ENCODE results near the gene FAM153A.
"Not testable (repeated sequence)": the region's sequence is repeated elsewhere in the genome, so short reads cannot be mapped to it uniquely, and the experiment has no call there.

Gene FAM153A

DNA sequence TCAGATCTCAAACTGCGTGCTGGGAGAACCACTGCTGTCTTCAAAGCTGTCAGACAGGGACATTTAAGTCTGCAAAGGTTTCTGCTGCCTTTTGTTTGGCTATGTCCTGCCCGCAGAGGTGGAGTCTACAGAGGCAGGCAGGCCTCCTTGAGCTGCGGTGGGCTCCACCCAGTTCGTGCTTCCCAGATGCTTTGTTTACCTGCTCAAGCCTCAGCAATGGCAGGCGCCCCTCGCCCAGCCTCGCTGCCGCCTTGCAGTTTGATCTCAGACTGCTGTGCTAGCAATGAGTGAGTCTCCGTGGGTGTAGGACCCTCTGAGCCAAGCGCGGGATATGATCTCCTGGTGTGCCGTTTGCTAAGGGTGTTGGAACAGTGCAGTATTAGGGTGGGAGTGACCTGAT is 8.9 kb upstream of the FAM153A start:
- not testable (repeated sequence) for H3K27ac Mint-ChIP-seq; H3K4me1 Mint-ChIP-seq (ENCODE audit: low read depth); DNase-seq (ENCODE audit: low spot score); H3K4me3 Mint-ChIP-seq; H3K36me3 Mint-ChIP-seq (ENCODE audit: low read depth); H3K27me3 Mint-ChIP-seq (ENCODE audit: low read depth); H3K9me3 Mint-ChIP-seq

DNA sequence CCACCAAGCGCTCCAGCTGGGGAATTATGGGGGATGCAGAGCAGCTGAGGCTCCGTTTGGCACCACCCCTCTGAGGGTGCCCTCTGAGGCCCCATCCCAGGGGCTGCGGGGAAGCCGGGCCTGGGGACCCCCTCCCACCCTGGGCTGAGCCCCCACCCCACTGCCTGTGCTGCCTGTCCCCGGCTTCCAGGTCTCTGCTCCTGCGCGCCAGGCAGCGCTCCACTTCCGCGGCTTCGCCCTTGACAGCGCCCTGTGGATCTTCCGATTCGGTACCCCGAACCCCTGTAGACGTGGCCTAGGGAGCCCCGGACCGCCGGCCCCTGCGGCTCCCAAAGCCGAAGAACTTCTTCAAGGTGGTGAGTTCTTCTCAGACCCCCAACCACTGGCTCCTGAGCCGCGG is 530 bp downstream of the FAM153A start:
- H3K4me3 Mint-ChIP-seq; H3K4me1 Mint-ChIP-seq (ENCODE audit: low read depth); H3K27me3 Mint-ChIP-seq (ENCODE audit: low read depth); H3K36me3 Mint-ChIP-seq (ENCODE audit: low read depth); H3K27ac Mint-ChIP-seq; H3K9me3 Mint-ChIP-seq; DNase-seq (ENCODE audit: low spot score): not testable (repeated sequence)

DNA sequence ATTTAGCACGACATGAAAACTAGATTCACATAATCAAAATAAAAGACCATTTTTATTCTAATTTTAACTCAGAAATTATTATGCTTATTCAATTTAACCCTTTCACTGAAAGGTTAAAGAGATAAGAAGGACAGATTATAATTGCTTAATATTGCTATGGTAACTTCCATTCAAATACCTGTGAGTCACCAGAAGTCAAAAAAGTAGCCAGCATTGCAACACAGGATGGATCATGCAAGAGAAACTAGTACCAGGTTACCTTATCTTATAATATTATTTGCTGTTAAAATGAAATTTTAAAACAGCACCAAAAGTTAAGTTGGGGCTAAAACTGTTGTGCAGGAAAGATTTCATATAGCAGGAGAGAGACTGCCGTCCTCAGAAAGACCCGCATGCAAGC is 11.5 kb downstream of the FAM153A start:
- H3K36me3 Mint-ChIP-seq (ENCODE audit: low read depth); H3K27me3 Mint-ChIP-seq (ENCODE audit: low read depth); DNase-seq (ENCODE audit: low spot score); H3K9me3 Mint-ChIP-seq; H3K4me3 Mint-ChIP-seq; H3K27ac Mint-ChIP-seq; H3K4me1 Mint-ChIP-seq (ENCODE audit: low read depth): not testable (repeated sequence)

DNA sequence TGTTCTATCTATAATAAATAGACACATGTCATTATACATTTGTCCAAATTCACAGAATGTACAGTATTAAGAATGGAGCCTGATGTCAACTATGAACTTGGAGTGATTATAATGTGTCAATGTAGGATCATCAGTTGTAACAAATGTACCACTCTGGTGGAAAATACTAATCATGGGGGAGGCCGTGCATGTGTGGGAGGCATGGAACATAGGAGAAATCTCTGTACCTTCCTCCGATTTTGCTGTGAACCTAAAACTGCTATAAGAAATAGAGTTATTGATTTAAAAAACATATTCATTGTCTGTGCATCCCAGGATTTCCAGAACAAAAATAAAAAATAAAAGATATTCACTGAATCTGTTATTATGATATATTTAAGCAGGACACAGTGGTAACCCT is 12.1 kb downstream of the FAM153A start:
- H3K27me3 Mint-ChIP-seq (ENCODE audit: low read depth); DNase-seq (ENCODE audit: low spot score); H3K4me3 Mint-ChIP-seq; H3K9me3 Mint-ChIP-seq; H3K36me3 Mint-ChIP-seq (ENCODE audit: low read depth); H3K4me1 Mint-ChIP-seq (ENCODE audit: low read depth); H3K27ac Mint-ChIP-seq: not testable (repeated sequence)

DNA sequence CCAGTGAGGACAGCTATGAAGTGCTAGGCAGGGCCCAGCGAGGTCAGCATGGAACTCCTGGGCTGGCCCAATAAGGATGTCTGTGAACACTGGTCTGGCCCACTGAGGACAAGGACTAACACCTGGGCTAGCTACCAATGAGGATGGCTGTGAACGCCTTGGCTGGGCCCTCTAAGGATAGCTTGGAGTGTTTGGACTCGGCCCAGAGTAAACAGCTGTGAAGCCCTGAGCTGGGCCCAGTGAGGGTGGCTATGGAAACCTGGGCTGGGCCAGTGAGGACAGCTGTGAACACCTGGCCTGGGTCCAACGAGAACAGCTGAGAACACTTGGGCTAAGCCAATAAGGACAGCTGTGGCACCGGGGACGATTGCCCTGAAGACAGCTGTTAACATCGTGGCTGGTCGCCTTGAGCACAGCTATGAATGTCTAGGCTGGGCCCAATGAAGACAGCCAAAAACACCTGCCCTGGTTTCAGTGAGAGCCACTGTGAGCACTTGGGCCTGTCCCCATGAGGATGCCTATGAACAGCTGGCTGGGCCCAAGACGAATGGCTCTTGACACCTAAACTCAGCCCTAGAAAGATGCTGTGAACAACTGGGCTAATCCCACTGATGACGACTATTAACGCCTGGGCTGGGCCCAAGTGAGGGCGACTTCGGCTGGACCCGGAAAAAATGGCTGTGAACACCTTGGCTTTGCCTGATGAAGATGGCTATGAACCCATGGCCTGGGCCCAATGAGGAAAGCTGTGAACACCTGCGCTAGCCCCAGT is 18.8 kb downstream of the FAM153A start:
- not testable (repeated sequence) for H3K9me3 Mint-ChIP-seq; DNase-seq (ENCODE audit: low spot score); H3K4me1 Mint-ChIP-seq (ENCODE audit: low read depth); H3K27ac Mint-ChIP-seq; H3K36me3 Mint-ChIP-seq (ENCODE audit: low read depth); H3K27me3 Mint-ChIP-seq (ENCODE audit: low read depth); H3K4me3 Mint-ChIP-seq

DNA sequence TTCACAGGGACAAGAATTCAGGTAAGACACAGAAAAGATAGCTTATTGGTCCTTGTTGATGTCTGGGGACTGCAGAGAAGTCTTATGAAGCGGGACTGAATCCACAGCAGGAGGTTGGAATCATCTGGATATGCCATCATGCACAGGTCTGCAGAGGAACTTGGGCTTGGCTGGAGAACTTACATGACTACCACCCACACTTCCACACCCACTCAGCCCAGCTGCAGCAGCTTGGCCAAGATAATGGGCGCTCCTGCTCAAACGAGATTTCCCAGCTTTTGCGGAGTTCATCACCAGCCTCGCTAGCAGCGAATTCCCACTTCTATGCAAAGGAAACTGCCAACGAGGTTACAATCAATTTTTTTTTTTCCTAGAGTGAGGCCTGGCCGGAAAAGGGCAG is 21.7 kb downstream of the FAM153A start:
- H3K27ac Mint-ChIP-seq; H3K27me3 Mint-ChIP-seq (ENCODE audit: low read depth); H3K4me1 Mint-ChIP-seq (ENCODE audit: low read depth); H3K9me3 Mint-ChIP-seq; DNase-seq (ENCODE audit: low spot score); H3K4me3 Mint-ChIP-seq; H3K36me3 Mint-ChIP-seq (ENCODE audit: low read depth): not testable (repeated sequence)

DNA sequence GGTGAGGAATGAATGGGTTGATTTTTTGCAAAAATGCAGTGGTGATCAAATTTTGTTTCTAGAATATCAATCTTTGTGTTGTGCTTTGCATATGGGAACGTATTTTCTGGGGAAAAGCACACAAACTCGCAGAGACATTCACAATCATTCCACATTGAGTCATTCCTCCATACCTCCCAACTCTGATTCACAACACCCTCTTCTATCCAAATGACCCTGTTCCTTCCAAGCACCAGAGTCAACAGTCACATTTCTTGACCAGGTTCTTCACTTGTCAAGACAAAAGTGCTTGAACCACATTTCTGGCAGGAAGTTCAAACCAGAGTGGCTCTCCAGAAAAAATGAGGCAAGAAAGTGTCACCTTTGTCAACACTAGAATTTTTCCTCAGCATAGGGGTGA is 35.3 kb downstream of the FAM153A start:
- not testable (repeated sequence) for DNase-seq (ENCODE audit: low spot score); H3K36me3 Mint-ChIP-seq (ENCODE audit: low read depth); H3K9me3 Mint-ChIP-seq; H3K4me1 Mint-ChIP-seq (ENCODE audit: low read depth); H3K27me3 Mint-ChIP-seq (ENCODE audit: low read depth); H3K27ac Mint-ChIP-seq; H3K4me3 Mint-ChIP-seq

DNA sequence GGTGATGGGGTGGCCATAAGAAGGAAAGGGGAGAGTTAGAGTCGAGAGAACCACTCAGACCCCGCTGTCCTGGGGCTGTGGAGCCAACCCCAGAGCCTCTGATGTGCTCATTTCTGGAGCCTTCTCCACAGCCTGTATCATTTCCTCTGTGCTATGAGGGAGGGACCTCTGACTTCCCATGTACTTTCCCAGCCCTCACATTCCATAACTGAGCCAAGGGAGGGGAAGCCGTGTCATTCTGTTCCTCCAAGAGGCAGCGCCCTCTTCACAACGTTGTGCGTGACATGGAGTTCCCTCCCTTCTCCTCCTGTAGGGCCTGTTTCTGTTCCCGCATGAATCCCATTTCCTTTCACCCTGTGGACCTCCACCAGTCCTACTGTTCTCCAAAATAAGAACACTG is 57.8 kb downstream of the FAM153A start:
- not testable (repeated sequence) for DNase-seq (ENCODE audit: low spot score); H3K4me3 Mint-ChIP-seq; H3K9me3 Mint-ChIP-seq; H3K27me3 Mint-ChIP-seq (ENCODE audit: low read depth); H3K27ac Mint-ChIP-seq; H3K36me3 Mint-ChIP-seq (ENCODE audit: low read depth); H3K4me1 Mint-ChIP-seq (ENCODE audit: low read depth)

DNA sequence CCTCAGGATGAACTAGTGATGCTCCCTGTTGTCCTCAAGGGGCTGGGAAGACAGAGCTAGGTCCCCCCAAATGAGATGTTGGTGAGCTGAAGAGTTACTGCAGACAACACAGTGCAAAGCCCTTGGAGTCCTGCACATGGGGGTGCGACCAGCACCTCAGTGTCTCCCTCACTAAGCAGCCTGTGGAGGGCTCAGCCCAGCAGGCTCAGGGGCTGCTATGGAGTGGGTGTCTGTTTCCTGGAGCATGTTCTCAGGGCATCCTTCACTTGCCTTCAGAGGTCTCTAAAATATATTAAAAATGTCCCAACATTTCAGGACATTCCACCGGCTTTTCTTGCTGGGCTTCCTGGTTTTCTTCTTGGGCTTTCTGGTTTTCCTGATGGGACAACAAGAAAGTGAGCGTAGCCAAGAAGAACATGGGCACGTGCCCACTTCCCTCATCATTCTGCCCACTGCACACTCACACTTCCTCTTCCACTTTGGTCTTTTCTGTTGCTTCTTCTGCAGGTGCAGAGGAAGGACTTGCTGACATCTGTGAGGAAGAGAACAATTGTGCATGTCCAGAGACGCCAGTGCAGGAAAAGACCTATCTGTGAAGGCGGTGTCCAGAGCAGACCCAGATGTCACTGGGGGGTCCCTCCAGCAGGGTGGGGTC is 58.7 kb downstream of the FAM153A start:
- not testable (repeated sequence) for H3K27me3 Mint-ChIP-seq (ENCODE audit: low read depth); H3K4me3 Mint-ChIP-seq; H3K27ac Mint-ChIP-seq; H3K9me3 Mint-ChIP-seq; H3K4me1 Mint-ChIP-seq (ENCODE audit: low read depth); H3K36me3 Mint-ChIP-seq (ENCODE audit: low read depth); DNase-seq (ENCODE audit: low spot score)

DNA sequence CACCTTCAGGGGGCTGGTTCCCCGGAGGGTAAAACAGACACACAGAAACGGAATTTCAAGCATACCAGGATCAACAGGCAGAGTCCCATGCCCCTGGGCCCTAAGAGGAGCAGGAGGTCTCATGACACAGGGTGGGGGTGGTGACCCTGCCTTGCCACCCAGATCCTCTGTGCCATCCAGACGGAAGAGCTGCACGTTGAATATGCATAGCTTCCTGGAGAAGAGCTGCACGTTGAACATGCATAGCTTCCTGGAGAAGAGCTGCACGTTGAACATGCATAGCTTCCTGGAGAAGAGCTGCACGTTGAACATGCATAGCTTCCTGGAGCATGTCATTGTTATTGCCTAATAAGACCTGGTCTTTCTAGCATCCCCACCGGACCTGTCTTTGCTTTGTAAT is 59.9 kb downstream of the FAM153A start:
- not testable (repeated sequence) for H3K36me3 Mint-ChIP-seq (ENCODE audit: low read depth); H3K4me3 Mint-ChIP-seq; H3K27ac Mint-ChIP-seq; DNase-seq (ENCODE audit: low spot score); H3K27me3 Mint-ChIP-seq (ENCODE audit: low read depth); H3K9me3 Mint-ChIP-seq; H3K4me1 Mint-ChIP-seq (ENCODE audit: low read depth)

DNA sequence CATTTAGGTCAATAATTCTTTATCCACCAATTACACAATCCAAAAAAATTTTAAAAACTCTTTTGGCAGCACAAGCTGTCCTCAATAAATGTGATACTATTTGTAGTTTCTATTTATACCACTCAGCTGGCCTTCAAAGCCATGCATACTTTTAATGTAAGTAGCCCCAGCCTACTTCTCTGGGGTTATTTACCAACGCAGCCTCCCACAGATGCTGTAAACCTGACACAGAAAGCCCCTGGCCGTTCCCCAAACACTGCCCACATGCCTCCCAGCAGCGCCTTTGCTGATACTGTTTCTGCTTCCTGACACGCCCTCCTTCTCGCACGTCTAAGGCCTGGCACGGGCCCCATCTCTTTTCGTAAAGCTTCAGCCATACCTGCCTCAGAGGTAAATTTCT is 62.7 kb downstream of the FAM153A start:
- not testable (repeated sequence) for H3K27me3 Mint-ChIP-seq (ENCODE audit: low read depth); DNase-seq (ENCODE audit: low spot score); H3K9me3 Mint-ChIP-seq; H3K36me3 Mint-ChIP-seq (ENCODE audit: low read depth); H3K4me1 Mint-ChIP-seq (ENCODE audit: low read depth); H3K4me3 Mint-ChIP-seq; H3K27ac Mint-ChIP-seq

DNA sequence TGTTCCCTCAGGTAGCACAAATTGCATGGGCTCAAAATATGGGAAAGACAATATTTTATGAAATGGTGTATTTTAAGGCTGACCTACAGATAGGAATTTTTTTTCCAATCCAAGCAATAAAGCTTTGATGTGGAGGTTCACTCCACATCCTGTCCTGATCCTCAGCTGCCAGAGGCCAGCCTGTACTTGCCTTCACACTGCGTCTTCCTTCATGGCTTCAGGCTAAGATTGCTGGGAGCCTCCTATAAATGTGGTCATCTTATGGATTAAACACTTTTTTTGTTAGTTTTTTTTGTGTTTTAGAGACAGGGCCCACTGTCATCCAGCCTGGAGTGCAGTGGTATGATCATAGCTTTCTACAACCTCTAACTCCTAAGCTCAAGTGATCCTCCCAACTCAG is 67.3 kb downstream of the FAM153A start:
- H3K27ac Mint-ChIP-seq; H3K4me1 Mint-ChIP-seq (ENCODE audit: low read depth); H3K9me3 Mint-ChIP-seq; H3K36me3 Mint-ChIP-seq (ENCODE audit: low read depth); DNase-seq (ENCODE audit: low spot score); H3K27me3 Mint-ChIP-seq (ENCODE audit: low read depth); H3K4me3 Mint-ChIP-seq: not testable (repeated sequence)

DNA sequence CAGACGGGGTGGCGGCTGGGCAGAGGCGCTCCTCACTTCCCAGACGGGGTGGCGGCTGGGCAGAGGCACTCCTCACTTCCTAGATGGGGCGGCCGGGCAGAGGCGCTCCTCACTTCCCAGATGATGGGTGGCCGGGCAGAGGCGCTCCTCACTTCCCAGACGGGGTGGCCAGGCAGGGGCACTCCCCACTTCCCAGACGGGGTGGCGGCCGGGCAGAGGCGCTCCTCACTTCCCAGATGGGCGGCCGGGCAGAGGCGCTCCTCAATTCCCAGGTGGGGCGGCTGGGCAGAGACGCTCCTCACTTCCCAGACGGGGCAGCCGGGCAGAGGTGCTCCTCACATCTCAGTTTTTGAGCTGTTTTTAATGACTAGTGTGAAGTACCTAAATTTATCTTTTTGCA is 86.6 kb downstream of the FAM153A start:
- not testable (repeated sequence) for H3K27ac Mint-ChIP-seq; H3K36me3 Mint-ChIP-seq (ENCODE audit: low read depth); H3K4me1 Mint-ChIP-seq (ENCODE audit: low read depth); H3K9me3 Mint-ChIP-seq; H3K4me3 Mint-ChIP-seq; DNase-seq (ENCODE audit: low spot score); H3K27me3 Mint-ChIP-seq (ENCODE audit: low read depth)

DNA sequence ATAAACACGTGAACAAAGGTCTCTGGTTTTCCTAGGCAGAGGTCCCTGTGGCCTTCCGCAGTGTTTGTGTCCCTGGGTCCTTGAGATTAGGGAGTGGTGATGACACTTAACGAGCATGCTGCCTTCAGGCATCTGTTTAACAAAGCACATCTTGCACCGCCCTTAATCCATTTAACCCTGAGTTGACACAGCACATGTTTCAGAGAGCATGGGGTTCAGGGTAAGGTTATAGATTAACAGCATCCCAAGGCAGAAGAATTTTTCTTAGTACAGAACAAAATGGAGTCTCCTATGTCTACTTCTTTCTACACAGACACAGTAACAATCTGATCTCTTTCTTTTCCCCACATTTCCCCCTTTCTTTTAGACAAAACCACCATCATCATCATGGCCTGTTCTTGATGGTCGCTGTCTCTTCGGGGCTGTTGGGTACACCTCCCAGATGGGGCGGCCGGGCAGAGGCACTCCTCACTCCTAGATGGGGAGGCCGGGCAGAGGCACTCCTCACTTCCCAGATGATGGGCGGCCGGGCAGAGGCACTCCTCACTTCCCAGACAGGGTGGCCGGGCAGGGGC is 87.3 kb downstream of the FAM153A start:
- H3K4me1 Mint-ChIP-seq (ENCODE audit: low read depth), result not testable (repeated sequence)

DNA sequence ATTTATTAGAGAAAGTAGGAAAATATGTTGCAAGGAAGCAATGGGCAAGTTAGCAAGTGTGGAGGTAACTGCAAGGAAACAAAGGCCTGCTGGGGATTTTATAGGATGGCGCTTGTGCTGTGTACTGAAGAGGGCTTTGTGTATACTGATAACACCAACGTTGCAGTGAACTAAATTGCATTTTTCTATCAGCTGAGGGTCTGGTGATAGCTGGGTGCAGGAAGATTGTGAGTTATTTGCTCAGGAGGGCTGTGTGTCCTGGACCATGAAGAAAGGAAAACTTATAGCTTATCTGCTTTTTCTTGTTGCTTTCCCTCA is 88.2 kb downstream of the FAM153A start:
- not testable (repeated sequence) for H3K27ac Mint-ChIP-seq; DNase-seq (ENCODE audit: low spot score); H3K36me3 Mint-ChIP-seq (ENCODE audit: low read depth); H3K27me3 Mint-ChIP-seq (ENCODE audit: low read depth); H3K4me1 Mint-ChIP-seq (ENCODE audit: low read depth); H3K4me3 Mint-ChIP-seq; H3K9me3 Mint-ChIP-seq

More for the DNA sequence above, 87.3 kb downstream of the FAM153A start:
- H3K9me3 Mint-ChIP-seq; H3K27ac Mint-ChIP-seq; DNase-seq (ENCODE audit: low spot score); H3K27me3 Mint-ChIP-seq (ENCODE audit: low read depth); H3K36me3 Mint-ChIP-seq (ENCODE audit: low read depth); H3K4me3 Mint-ChIP-seq: not testable (repeated sequence)
